GM13977 (cell line): Measurements from ENCODE around the gene ABCC10.

Experiments
- DNase-seq: peaks from one replicate; pipeline ENCODE4 v3.0.0; 2012; ENCODE audit warnings: low spot score
- CTCF ChIP-seq: IDR thresholded peaks from 2 replicates; pipeline ENCODE4 v1.5.1; 2012; ENCODE audit warnings: mild to moderate bottlenecking, control low read depth; ENCODE audit not compliant: insufficient read depth; ENCODE audit errors: extremely low read depth, missing control alignments
- in situ Hi-C: fragments of 300-500 bp; cut with MboI; formaldehyde crosslinking; loops from one replicate; pipeline ENCODE4 v1.12.0; 2022; ENCODE audit warnings: low sequenced_read_pairs, low pct_unique_long_range_greater_than_20kb, mixed read lengths, inconsistent platforms; ENCODE audit not compliant: unreplicated experiment

The ABCC10 gene

DNA sequence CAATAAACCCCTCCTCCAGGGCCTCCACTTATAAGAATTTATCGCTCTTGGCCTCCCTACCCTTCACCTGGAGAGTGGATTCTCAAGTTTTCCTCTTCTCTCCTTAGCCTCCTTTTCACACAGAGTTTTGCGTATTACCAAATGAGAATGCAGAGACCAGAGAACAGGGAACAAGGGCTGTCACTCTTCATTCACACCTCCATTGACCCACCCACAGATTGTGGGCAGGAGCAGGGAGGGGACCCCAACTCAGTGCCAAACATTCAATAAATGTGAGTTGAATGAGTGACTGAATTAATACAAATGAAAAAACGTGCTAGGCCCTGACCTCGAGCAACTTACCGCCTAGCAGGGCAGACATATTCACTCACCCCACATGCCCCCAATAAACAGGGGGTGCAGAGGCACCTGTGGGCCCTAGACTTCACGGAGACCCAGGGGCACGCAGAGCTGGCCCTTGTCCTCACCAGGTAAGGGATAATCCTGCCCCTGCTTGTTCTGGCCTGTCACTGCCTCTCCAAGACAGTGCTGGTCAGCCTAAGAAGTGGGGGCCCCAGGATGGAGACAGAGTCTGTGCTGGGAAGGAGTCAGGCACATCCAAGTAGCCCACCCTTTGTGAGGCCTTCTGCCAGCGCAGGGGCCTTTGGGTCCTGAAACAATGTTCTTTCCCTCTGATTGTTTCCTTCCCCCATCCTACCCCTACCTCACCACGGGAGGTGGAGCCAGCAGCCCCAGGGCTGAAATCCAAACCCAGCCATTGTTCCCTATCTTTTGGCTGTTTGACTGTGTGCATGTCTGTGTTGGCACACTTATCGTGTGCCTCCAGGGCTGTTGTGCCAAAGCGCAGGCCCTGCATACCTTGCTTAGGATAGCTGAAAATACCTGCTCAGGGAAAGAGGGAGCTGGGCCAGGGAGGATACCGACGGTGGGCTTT lies 41.7 kb downstream of the ABCC10 start:
- TF ChIP-seq CTCF: no peak
- DNase-seq: no peak
- in situ Hi-C loops: no loop called here

DNA sequence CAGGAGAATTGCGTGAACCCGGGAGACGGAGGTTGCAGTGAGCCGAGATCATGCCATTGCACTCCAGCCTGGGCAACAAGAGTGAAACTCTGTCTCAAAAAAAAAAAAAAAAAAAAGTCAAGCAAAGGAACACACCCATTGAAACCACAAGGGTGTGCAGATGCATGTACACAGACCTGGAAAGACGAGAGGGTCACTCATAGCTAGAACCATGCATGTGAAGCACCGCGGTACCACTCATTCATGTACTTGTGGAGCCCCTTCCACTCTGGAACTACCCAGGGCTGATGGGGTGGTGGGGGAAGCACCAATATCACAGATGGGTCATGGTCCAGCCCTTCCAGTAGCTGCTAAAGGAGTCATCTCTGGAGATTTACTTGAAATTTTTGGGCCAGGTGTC lies 42.6 kb downstream of the ABCC10 start:
- in situ Hi-C loops: no loop called here
- TF ChIP-seq CTCF: no peak
- DNase-seq: no peak

DNA sequence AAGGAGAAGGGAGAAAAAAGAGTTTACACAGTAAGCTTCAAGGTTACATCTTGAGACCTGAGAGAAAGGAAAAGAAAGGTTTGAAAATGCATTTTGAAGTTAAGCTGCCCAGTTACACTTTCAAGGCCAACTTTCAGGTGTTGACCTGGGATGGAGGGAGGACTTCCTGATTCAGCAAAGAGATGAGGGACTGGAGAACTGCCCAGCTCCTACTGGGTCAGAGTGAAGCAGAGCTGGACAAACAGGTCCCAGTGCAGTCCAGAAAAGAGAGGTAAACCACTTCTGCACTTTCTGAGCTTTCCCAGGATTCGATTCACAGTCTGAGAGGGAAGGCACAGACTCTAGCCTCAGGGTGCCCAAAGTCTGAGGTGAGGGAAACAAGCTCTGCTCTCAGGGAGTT lies 44.1 kb downstream of the ABCC10 start:
- TF ChIP-seq CTCF: no peak
- in situ Hi-C loops: no loop called here
- DNase-seq: no peak

DNA sequence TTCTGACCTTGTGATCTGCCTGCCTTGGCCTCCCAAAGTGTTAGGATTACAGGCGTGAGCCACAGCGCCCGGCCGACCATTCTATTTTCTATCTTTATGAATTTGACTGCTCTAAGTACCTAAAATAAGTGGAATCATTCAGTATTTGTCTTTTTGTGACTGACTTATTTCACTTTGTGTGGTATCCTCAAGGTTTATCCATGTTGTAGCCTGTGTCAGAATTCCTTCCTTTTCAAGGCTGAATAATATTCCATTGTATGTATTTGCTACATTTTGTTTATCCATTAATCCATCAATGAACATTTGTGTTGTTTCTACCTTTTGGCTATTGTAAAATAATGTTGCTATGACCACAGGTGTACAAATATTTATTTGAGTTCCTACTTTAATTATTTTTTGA lies 45.2 kb downstream of the ABCC10 start:
- TF ChIP-seq CTCF: no peak
- no peak for DNase-seq
- in situ Hi-C loops: no loop called here

- DNase-seq: no peak
- in situ Hi-C loops: no loop called here
- no peak for TF ChIP-seq CTCF
Measured at GRCh38 chr6:43475516-43475915, 48.2 kb downstream of the ABCC10 start.

DNA sequence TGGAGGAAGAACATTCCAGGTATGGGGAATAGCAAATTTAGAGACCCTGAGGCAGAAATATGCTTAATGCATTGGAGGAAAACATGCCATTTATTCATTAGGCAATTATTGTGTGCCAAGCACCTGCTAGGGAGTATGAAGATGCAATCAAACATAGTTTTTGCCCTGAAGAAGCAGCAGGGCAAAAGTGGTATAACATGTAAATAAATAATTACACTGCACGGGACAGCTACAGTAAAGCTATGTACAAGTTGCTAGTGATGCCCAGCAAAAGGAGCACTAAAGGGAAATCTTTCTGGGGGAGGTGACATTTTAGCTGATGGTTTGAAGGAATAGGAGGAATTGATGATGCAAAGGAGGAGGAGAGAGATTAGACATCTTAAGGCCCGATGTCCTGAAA lies 49.4 kb downstream of the ABCC10 start:
- in situ Hi-C loops: no loop called here
- no peak for TF ChIP-seq CTCF

More for the DNA sequence above, 49.4 kb downstream of the ABCC10 start:
- DNase-seq: no peak
